GM06990 (cell line): ENCODE results near the gene KIZ.

Experiments
- DNase-seq: peaks from one replicate; pipeline ENCODE4 v3.0.0-alpha.2; 2011; ENCODE audit not compliant: insufficient read length; ENCODE audit errors: extremely low read depth
- H3K27me3 ChIP-seq: replicated peaks from 2 replicates; pipeline ENCODE4 v1.6.0; 2011; ENCODE audit warnings: low read length; ENCODE audit not compliant: control insufficient read depth, insufficient read depth
- H3K36me3 ChIP-seq: 2 replicates; pipeline ENCODE4 v1.5.1; 2011; ENCODE audit warnings: low read length; ENCODE audit not compliant: control insufficient read depth, insufficient read depth
- H3K4me3 ChIP-seq: replicated peaks from 2 replicates; pipeline ENCODE4 v1.5.1; 2011; ENCODE audit warnings: low read depth, mild to moderate bottlenecking, control low read depth, low read length
- CTCF ChIP-seq: IDR thresholded peaks from 2 replicates; pipeline ENCODE4 v1.5.1; 2011; ENCODE audit warnings: low read length, control low read depth, mild to moderate bottlenecking, inconsistent platforms; ENCODE audit not compliant: insufficient read depth, poor library complexity, severe bottlenecking

The KIZ gene

DNA sequence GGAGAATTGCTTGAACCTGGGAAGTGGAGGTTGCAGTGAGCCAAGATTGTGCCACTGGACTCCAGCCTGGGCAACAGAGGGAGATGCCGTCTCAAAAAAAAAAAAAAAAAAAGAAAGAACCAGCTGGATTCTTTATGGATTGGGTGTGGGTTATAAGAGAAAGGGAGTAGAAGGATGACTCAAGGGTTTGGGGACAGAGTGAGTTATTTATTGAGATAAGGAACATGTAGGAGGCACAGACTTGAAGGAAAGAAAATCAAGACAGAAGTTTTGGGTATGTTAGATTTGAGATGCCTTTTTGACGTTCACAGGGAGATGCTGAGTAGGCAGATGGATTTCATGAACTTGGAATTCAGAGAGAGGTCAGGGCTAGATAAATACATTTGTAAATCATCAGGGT lies 47.6 kb downstream of the KIZ start:
- no peak for DNase-seq
- TF ChIP-seq CTCF = no peak
- Histone ChIP-seq H3K36me3 (no peaks in the 10 kb centered on the region), H3K27me3 (no peaks in the 10 kb centered on the region), H3K4me3 (no peak overlapping the region)

DNA sequence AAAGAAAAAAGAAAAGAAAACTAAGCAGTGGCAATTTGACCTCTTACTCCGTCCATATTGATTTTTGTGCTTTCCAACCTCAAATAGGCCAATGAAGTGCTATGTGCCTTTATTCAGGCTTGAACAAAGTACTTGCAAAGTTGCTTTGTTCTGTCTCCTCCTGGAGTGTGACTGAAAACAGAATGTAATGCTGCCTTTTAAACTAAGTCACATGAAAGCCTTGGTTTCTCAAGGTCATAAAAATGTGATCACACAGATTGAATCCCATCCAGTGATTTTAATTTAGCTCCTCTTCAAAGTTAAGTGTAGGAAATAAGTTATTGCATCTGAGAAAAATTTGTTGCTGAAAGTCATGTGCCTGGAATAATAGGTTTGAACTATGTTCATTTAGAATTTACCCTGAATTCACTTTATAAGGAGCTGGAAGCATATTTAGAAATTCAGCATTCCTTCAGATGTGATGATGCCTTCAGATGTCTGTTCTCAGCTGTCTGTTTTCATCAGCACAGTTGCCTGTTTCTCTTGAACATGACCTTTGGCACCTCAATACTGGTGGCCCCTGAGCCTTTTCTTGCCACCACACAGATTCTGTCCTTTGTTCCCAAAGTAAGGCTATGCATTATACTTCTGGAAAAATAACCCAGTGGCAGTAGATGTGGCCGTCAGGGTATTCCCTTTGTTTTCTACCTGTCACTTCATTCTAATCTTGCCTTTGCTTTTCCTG lies 48.8 kb downstream of the KIZ start:
- H3K36me3 ChIP-seq = no peaks in the 10 kb centered on the region
- H3K4me3 ChIP-seq = no peak overlapping the region
- TF ChIP-seq CTCF = no peak
- H3K27me3 ChIP-seq = no peaks in the 10 kb centered on the region
- no peak for DNase-seq

DNA sequence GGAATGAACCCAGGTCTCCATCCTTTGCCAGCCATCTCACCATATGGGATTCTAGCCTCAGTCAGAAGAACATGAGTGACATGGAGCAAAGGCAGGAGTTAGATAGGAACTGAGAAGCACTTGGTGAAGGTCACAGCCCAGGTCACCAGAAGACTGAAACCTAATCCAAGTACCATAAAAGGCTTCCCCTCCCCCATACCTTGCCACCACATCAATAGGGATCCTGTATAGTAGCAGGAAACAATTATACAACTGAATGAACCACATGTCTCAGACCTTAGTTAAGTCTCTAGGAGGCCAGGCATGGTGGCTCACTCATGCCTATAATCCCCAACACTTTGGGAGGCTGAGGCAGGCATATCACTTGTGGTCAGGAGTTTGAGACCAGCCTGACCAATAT lies 49.6 kb downstream of the KIZ start:
- Histone ChIP-seq H3K27me3 (no peaks in the 10 kb centered on the region), H3K4me3 (no peak overlapping the region), H3K36me3 (no peaks in the 10 kb centered on the region)
- no peak for TF ChIP-seq CTCF
- DNase-seq = no peak

DNA sequence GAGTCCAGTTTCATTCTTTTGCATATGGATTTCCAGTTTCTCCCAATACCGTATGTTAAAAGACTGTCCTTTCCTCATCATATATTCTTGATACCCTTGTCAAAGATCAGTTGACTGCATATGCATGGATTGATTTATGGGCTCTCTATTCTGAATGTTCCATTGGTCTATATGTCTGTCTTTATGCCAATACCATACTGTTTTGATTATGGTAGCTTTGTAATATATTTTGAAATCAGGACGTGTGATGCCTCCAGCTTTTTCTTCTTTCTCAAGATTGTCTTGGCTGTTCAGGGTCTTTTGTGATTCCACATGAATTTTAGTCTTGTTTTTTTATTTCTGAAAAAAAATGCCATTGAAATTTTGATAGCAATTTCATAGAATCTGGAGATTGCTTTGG lies 51.9 kb downstream of the KIZ start:
- TF ChIP-seq CTCF = no peak
- H3K27me3 ChIP-seq = no peaks in the 10 kb centered on the region
- H3K4me3 ChIP-seq = no peak overlapping the region

DNA sequence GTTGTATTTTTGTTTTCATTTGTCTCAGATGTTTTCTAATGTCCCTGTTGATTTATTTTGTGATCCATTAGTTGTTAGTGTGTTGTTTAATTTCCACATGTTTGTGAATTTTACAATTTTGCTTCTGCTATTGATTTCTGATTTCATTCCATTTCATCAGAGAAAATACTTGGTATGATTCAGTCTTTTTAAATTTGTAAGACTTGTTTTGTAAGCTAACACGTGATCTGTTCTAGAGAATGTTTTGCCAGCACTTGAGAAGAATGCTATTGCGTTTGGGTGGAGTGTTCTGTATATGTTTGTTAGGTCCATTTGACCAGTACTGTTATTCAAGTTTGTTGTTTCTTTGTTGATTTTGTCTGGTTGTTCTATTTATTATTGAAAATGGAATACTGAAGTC lies 53.9 kb downstream of the KIZ start:
- Histone ChIP-seq H3K36me3 (no peaks in the 10 kb centered on the region), H3K4me3 (no peak overlapping the region), H3K27me3 (no peaks in the 10 kb centered on the region)
- DNase-seq = no peak
- no peak for TF ChIP-seq CTCF

More for the DNA sequence above, 51.9 kb downstream of the KIZ start:
- H3K36me3 ChIP-seq = no peaks in the 10 kb centered on the region
- no peak for DNase-seq

DNA sequence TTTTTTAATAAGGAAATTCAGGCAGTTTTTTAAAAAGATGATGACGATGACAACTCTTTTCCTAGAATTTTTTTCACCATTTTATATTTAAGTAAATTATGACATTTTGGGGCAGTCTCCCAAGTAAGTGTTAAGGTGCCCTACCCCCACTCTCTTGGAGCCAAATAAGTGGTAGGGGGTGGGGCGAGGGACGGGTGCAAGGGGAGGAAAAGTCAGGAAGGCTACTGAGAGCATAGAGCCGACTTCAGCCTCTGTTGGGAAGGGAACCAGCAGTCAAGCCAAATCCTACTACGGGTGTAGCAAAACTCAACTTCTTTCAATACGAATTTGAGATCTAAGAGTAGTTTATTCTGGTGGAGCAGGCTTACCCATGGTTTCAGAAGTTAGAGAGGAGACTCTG lies 54.4 kb downstream of the KIZ start:
- H3K27me3 ChIP-seq = no peaks in the 10 kb centered on the region
- no peak for TF ChIP-seq CTCF
- no peak for DNase-seq
- no peak overlapping the region for H3K4me3 ChIP-seq
- H3K36me3 ChIP-seq = no peaks in the 10 kb centered on the region
